GM12878 (cell line): Measurements from ENCODE around the gene CCDC177. TPM values are rescaled to one million over a fixed set of nuclear protein-coding genes. Genes with fewer than 3 reads are reported as not detected.
A peak's percentile ranks its signal among the peaks of the same experiment; 100 is the strongest.

ENCODE experiments used
- ATAC-seq: fragments of 200-7000 bp; cut with Tn5 transposase; 3 replicates; pipeline ENCODE4 v1.9.1; 2020; ENCODE audit warnings: mild to moderate bottlenecking, moderate library complexity
- BruUV-seq: library from RNA; stranded (reverse); fragments of 400-500 nt; replicated peaks from 2 replicates; lab custom pipeline; 2021; lab: Mats Ljungman, UMichigan
- CTCF ChIA-PET: fragments of 300-600 bp; sonication (Branson Sonifier 250); formaldehyde crosslinking; extraction: SDS; loops from one replicate; lab custom pipeline; 2021; ENCODE audit warnings: inconsistent platforms; lab: Yijun Ruan, JAX
- POLR2A ChIA-PET: fragments of 350-600 bp; formaldehyde crosslinking; extraction: SDS; loops from one replicate; lab custom pipeline; 2021; ENCODE audit warnings: inconsistent platforms; lab: Charles Lee
- RAD21 ChIA-PET: fragments of 300-600 bp; sonication (Branson Sonifier 250); formaldehyde crosslinking; loops from one replicate; lab custom pipeline; 2023; ENCODE audit warnings: antibody characterized with exemption; ENCODE audit not compliant: unreplicated experiment; lab: Charles Lee
- SMC1A ChIA-PET: fragments of 300-600 bp; sonication (Branson Sonifier 250); formaldehyde crosslinking; loops from one replicate; lab custom pipeline; 2023; ENCODE audit not compliant: unreplicated experiment, uncharacterized antibody; lab: Charles Lee
- DNase-seq: peaks from one replicate; pipeline ENCODE4 v3.0.0-alpha.2; 2011; ENCODE audit warnings: low read depth, low spot score
- FAIRE-seq: peaks from 3 replicates; lab custom pipeline; 2011; peaks lifted over from hg19 to GRCh38; lab: Jason Lieb, UNC
- H2AFZ ChIP-seq: 2 replicates; pipeline ENCODE4 v1.6.0; 2011; ENCODE audit warnings: low read depth, low read length, control low read depth; ENCODE audit not compliant: control insufficient read depth
- H3K27ac ChIP-seq: 2 replicates; pipeline ENCODE4 v1.5.1; 2011; ENCODE audit warnings: control low read depth; ENCODE audit not compliant: control insufficient read depth, insufficient read depth
- H3K27me3 ChIP-seq, 2 experiments: replicated peaks in 1 of 2; 2 replicates each; pipeline versions ENCODE4 v1.6.0 to v1.6.1; 2011; ENCODE audit warnings: low read length in 1 of 2; ENCODE audit not compliant: control insufficient read depth in 2 of 2, insufficient read depth in 2 of 2
- H3K36me3 ChIP-seq, 2 experiments: 2 replicates each; pipeline ENCODE4 v1.5.1; 2011; ENCODE audit warnings: low read length in 1 of 2; ENCODE audit not compliant: control insufficient read depth in 2 of 2, insufficient read depth in 2 of 2
- H3K4me1 ChIP-seq: 2 replicates; pipeline ENCODE4 v1.6.1; 2011; ENCODE audit warnings: mild to moderate bottlenecking, low read length, moderate library complexity, mixed read lengths; ENCODE audit not compliant: control insufficient read depth, insufficient read depth
- H3K4me2 ChIP-seq: 2 replicates; pipeline ENCODE4 v1.6.0; 2011; ENCODE audit warnings: control low read depth; ENCODE audit not compliant: control insufficient read depth, insufficient read depth
- H3K4me3 ChIP-seq: fragments of 200-600 bp; sonication (generic); 2 replicates; pipeline ENCODE4 v1.5.1; 2016
- H3K79me2 ChIP-seq: 2 replicates; pipeline ENCODE4 v1.6.0; 2011; ENCODE audit warnings: low read length; ENCODE audit not compliant: control insufficient read depth, insufficient read depth
- H3K9ac ChIP-seq: 2 replicates; pipeline ENCODE4 v1.8.0; 2011; ENCODE audit warnings: low read length, control low read depth, mixed read lengths; ENCODE audit not compliant: control insufficient read depth, insufficient read depth
- H3K9me3 ChIP-seq: replicated peaks from 3 replicates; pipeline ENCODE4 v1.5.1; 2011; ENCODE audit warnings: mild to moderate bottlenecking, low read length; ENCODE audit not compliant: control insufficient read depth, insufficient read depth
- H4K20me1 ChIP-seq: 2 replicates; pipeline ENCODE4 v1.6.0; 2011; ENCODE audit not compliant: control insufficient read depth, insufficient read depth
- CTCF ChIP-seq, 3 experiments: IDR thresholded peaks in 2 of 3; conservative IDR thresholded peaks in 1 of 3; 2 replicates each; pipeline ENCODE4 v1.5.1; 2011; ENCODE audit warnings: low read depth in 3 of 3, low read length in 3 of 3, mild to moderate bottlenecking in 3 of 3, control low read depth in 2 of 3, moderate library complexity in 2 of 3, inconsistent platforms in 1 of 3, mixed read lengths in 1 of 3; ENCODE audit not compliant: control insufficient read depth in 2 of 3, insufficient read depth in 1 of 3; ENCODE audit errors: extremely low read depth in 1 of 3
- EP300 ChIP-seq, 2 experiments: fragments of 150-350 bp in 1 of 2; IDR thresholded peaks; 2 replicates each; pipeline ENCODE4 v1.6.1; 2011 to 2012; ENCODE audit warnings: low read depth in 2 of 2, low read length in 2 of 2, borderline replicate concordance in 1 of 2, improper control_type of control experiment in 1 of 2, inconsistent platforms in 1 of 2; ENCODE audit not compliant: control insufficient read depth in 1 of 2
- LARP7 ChIP-seq: fragments of 450-650 bp; IDR thresholded peaks from 2 replicates; pipeline ENCODE4 v1.6.1; 2017; ENCODE audit warnings: mild to moderate bottlenecking
- MEF2B ChIP-seq: fragments of 450-650 bp; IDR thresholded peaks from 2 replicates; pipeline ENCODE4 v1.6.1; 2018; ENCODE audit warnings: mild to moderate bottlenecking, moderate library complexity; ENCODE audit not compliant: partially characterized antibody, poor library complexity, severe bottlenecking
- SUZ12 ChIP-seq: fragments of 200-600 bp; sonication (generic); IDR thresholded peaks from one replicate; pipeline ENCODE4 v1.6.1; 2018; ENCODE audit warnings: antibody characterized with exemption, mild to moderate bottlenecking; ENCODE audit not compliant: unreplicated experiment
- USF1 ChIP-seq: IDR thresholded peaks from 2 replicates; pipeline ENCODE4 v1.6.1; 2011; ENCODE audit warnings: borderline replicate concordance, low read depth, mild to moderate bottlenecking, moderate library complexity, mixed read lengths, low read length; ENCODE audit not compliant: insufficient read depth; ENCODE audit errors: extremely low read length
- WGBS: methylation state at CpG from one replicate; pipeline ENCODE4 v1.1.6; 2016; ENCODE audit warnings: low lambda C conversion rate; ENCODE audit not compliant: insufficient replicate concordance, insufficient coverage; ENCODE audit errors: missing lambda C conversion rate; 5-methylcytosine and 5-hydroxymethylcytosine counted together
- in situ Hi-C: fragments of 300-500 bp; cut with MboI; formaldehyde crosslinking; loops from 9 replicates; pipeline ENCODE4 v1.14.3; 2018; ENCODE audit warnings: mixed read lengths
- intact Hi-C: fragments of 100-400 bp; cut with micrococcal nuclease; formaldehyde crosslinking; loops from one replicate; pipeline ENCODE4 v1.14.2; 2022; ENCODE audit not compliant: unreplicated experiment
- polyA plus RNA-seq, 11 experiments: library from polyadenylated mRNA; depleted of rRNA in 4 of 11; unstranded in 6 of 11; stranded (reverse) in 5 of 11; fragments of >200 nt; fragmentation: Nextera tagmentation in 4 of 11; fragmentation: Illumina TruSeq in 1 of 11; extraction: Ambion mirVana in 4 of 11; extraction: Trizol in 1 of 11; gene quantifications; 1 replicate in 1 of 11; 2 replicates in 10 of 11; pipeline versions ENCODE4 v1.2.1 to v1.2.3, GENCODE V29; 2011 to 2016; ENCODE audit warnings: inconsistent platforms in 2 of 11, missing spikeins in 2 of 11, low read depth in 1 of 11
- total RNA-seq, 4 experiments: library from RNA; depleted of rRNA in 3 of 4; stranded (reverse); fragments of >200 nt in 3 of 4; fragmentation: Illumina TruSeq in 1 of 4; extraction: Trizol in 1 of 4; gene quantifications; 2 replicates each; pipeline versions ENCODE4 v1.2.1 to v1.2.3, GENCODE V29; 2013 to 2021
- TF ChIP-seq, protein P1 (sequence below): IDR thresholded peaks from 2 replicates; pipeline ENCODE4 v1.6.1; 2011; ENCODE audit warnings: mild to moderate bottlenecking, low read depth, low read length, moderate library complexity; ENCODE audit not compliant: insufficient replicate concordance
- TF ChIP-seq, protein P2 (sequence below): IDR thresholded peaks from 2 replicates; pipeline ENCODE4 v1.6.1; 2012; ENCODE audit warnings: low read depth, low read length, improper control_type of control experiment
- TF ChIP-seq, protein P3 (sequence below): fragments of 450-650 bp; IDR thresholded peaks from 2 replicates; pipeline ENCODE4 v1.6.1; 2017; ENCODE audit warnings: mild to moderate bottlenecking, moderate library complexity

CCDC177 gene
- total and polyA plus RNA-seq, 10 of the 15 experiments (the other 5 are each of a cell fraction or from before 2014, with no cell fraction given) = not detected

GRCh38 chr14:69615121-69615495 is 40.4 kb upstream of the CCDC177 start (continued):
- TF ChIP-seq CTCF (IDR thresholded peaks at IDR 0.05 in 2 of 3, conservative IDR thresholded peaks at IDR 0.05 in 1 of 3; ENCODE audit: control insufficient read depth in 2 of 3, extremely low read depth in 1 of 3, insufficient read depth in 1 of 3, low read depth in 3 of 3, low read length in 3 of 3) = no peak
- TF ChIP-seq LARP7 = no peak
- TF ChIP-seq, protein P1, sequence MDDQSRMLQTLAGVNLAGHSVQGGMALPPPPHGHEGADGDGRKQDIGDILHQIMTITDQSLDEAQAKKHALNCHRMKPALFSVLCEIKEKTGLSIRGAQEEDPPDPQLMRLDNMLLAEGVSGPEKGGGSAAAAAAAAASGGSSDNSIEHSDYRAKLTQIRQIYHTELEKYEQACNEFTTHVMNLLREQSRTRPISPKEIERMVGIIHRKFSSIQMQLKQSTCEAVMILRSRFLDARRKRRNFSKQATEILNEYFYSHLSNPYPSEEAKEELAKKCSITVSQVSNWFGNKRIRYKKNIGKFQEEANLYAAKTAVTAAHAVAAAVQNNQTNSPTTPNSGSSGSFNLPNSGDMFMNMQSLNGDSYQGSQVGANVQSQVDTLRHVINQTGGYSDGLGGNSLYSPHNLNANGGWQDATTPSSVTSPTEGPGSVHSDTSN = no peak
- TF ChIP-seq, protein P2, sequence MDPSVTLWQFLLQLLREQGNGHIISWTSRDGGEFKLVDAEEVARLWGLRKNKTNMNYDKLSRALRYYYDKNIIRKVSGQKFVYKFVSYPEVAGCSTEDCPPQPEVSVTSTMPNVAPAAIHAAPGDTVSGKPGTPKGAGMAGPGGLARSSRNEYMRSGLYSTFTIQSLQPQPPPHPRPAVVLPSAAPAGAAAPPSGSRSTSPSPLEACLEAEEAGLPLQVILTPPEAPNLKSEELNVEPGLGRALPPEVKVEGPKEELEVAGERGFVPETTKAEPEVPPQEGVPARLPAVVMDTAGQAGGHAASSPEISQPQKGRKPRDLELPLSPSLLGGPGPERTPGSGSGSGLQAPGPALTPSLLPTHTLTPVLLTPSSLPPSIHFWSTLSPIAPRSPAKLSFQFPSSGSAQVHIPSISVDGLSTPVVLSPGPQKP = no peak
- TF ChIP-seq, all 136 proteins: peak for 2

GRCh38 chr14:69614592-69614991 is 39.9 kb upstream of the CCDC177 start:
- FAIRE-seq = peak; percentile 38
- peak overlapping the region; percentile 88 for H3K4me3 ChIP-seq
- peak; percentile 49 for TF ChIP-seq USF1
- TF ChIP-seq SUZ12 = no peak
- TF ChIP-seq MEF2B = no peak
- TF ChIP-seq EP300 (IDR thresholded peaks at IDR 0.05; ENCODE audit: borderline replicate concordance in 1 of 2, control insufficient read depth in 1 of 2, low read depth in 2 of 2, low read length in 2 of 2) = 0 out of 4 replicates have a peak, but pooled peaks of 1 of the 2 experiments have one; percentile 34
- TF ChIP-seq, protein P3, sequence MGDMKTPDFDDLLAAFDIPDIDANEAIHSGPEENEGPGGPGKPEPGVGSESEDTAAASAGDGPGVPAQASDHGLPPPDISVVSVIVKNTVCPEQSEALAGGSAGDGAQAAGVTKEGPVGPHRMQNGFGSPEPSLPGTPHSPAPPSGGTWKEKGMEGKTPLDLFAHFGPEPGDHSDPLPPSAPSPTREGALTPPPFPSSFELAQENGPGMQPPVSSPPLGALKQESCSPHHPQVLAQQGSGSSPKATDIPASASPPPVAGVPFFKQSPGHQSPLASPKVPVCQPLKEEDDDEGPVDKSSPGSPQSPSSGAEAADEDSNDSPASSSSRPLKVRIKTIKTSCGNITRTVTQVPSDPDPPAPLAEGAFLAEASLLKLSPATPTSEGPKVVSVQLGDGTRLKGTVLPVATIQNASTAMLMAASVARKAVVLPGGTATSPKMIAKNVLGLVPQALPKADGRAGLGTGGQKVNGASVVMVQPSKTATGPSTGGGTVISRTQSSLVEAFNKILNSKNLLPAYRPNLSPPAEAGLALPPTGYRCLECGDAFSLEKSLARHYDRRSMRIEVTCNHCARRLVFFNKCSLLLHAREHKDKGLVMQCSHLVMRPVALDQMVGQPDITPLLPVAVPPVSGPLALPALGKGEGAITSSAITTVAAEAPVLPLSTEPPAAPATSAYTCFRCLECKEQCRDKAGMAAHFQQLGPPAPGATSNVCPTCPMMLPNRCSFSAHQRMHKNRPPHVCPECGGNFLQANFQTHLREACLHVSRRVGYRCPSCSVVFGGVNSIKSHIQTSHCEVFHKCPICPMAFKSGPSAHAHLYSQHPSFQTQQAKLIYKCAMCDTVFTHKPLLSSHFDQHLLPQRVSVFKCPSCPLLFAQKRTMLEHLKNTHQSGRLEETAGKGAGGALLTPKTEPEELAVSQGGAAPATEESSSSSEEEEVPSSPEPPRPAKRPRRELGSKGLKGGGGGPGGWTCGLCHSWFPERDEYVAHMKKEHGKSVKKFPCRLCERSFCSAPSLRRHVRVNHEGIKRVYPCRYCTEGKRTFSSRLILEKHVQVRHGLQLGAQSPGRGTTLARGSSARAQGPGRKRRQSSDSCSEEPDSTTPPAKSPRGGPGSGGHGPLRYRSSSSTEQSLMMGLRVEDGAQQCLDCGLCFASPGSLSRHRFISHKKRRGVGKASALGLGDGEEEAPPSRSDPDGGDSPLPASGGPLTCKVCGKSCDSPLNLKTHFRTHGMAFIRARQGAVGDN = peak; percentile 92

More at GRCh38 chr14:69614592-69614991, 39.9 kb upstream of the CCDC177 start:
- SMC1A ChIA-PET = interaction anchor here (0.9 to 11.9 kb wide), 15 partner anchors 10 to 94 kb away, joined by 3 to 164 read pairs (median 4); no protein-coding TSS in a partner anchor
- H3K79me2 ChIP-seq = peaks cover 88% of the 10 kb centered on the region
- no peaks in the 10 kb centered on the region for H3K9me3 ChIP-seq
- DNase-seq (peak; percentile 84), ATAC-seq (peak; percentile 61)
- POLR2A ChIA-PET = interaction anchor here (0.9 to 2.8 kb wide), 11 partner anchors 9 to 153 kb away, joined by 3 to 20 read pairs (median 5); no protein-coding TSS in a partner anchor
- WGBS = 0% methylated on average over 2 of the region's 2 CpGs
- H3K9ac ChIP-seq = peak overlapping the region; percentile 94
- RAD21 ChIA-PET = interaction anchor here (0.7 to 10.0 kb wide), 15 partner anchors 9 to 112 kb away, joined by 3 to 178 read pairs (median 4); no protein-coding TSS in a partner anchor
- no TSS peak for BruUV-seq
- H4K20me1 ChIP-seq = no peaks in the 10 kb centered on the region; the same call in 1 of the 2 replicates
- no peak overlapping the region for H2AFZ ChIP-seq
- peak overlapping the region; percentile 97 for H3K27ac ChIP-seq
- intact Hi-C loops = loop anchor here (2.0 to 10.0 kb wide), 4 partner anchors 14 to 220 kb away; partner anchors contain the start of genes ERH and SLC39A9
- in situ Hi-C loops = loop anchor here (10.0 kb wide), 1 partner anchor 50 kb away; no protein-coding TSS in a partner anchor
- no peaks in the 10 kb centered on the region for H3K27me3 ChIP-seq
- peaks cover 0 to 8% of the 10 kb centered on the region in 2 experiments; a peak in 2 of 4 replicates for H3K36me3 ChIP-seq
- peaks cover 49% of the 10 kb centered on the region for H3K4me1 ChIP-seq
- peak overlapping the region; percentile 99 for H3K4me2 ChIP-seq
- CTCF ChIA-PET = interaction anchor here (0.8 to 3.7 kb wide), 8 partner anchors 9 to 102 kb away, joined by 3 to 36 read pairs (median 8); no protein-coding TSS in a partner anchor
